Measurements from ENCODE around the gene NTM. TPM values are rescaled to one million over a fixed set of nuclear protein-coding genes. Genes with fewer than 3 reads are reported as not detected.

Gene NTM
- total RNA-seq, 1 experiment from 2014 or later, result 9.9 TPM

GRCh38 chr11:131840545-131840944 lies 470.1 kb downstream of the NTM start:
- Histone ChIP-seq H4K5ac (ENCODE audit: insufficient read length, low read depth, low read length) (no peak overlapping the region), H2BK12ac (ENCODE audit: insufficient read length, low read depth, low read length) (no peak overlapping the region), H3K79me1 (ENCODE audit: insufficient read depth, low read depth, low read length, poor library complexity, severe bottlenecking) (no peaks in the 10 kb centered on the region), H3K27ac (ENCODE audit: insufficient read length, low read depth, low read length) (no peak overlapping the region), H4K8ac (replicated peaks; ENCODE audit: insufficient read length, low read depth, low read length) (no peak overlapping the region), H3K4ac (ENCODE audit: low read depth, low read length) (no peak overlapping the region), H3K9ac (ENCODE audit: extremely low read depth, insufficient read length, low read length) (no peak overlapping the region), H3K23ac (ENCODE audit: insufficient read length, low read depth, low read length) (no peak overlapping the region), H3K56ac (ENCODE audit: insufficient read length, low read depth, low read length) (no peak overlapping the region), H3T11ph (ENCODE audit: low read length) (no peak overlapping the region), H4K20me1 (ENCODE audit: control insufficient read depth, insufficient read depth, insufficient read length) (no peaks in the 10 kb centered on the region), H2AK5ac (ENCODE audit: insufficient read length, low read length) (no peak overlapping the region), H3K23me2 (ENCODE audit: insufficient read length, low read depth, low read length, poor library complexity, severe bottlenecking) (no peaks in the 10 kb centered on the region), H3K4me2 (ENCODE audit: insufficient read depth, insufficient read length, low read length) (no peak overlapping the region), H3K18ac (ENCODE audit: insufficient read length, low read depth, low read length) (no peak overlapping the region), H3K79me2 (ENCODE audit: insufficient read depth, low read length) (no peaks in the 10 kb centered on the region), H3K4me1 (ENCODE audit: insufficient read depth, low read length) (peaks cover 2% of the 10 kb centered on the region; the same call in 1 of the 2 replicates), H2BK5ac (ENCODE audit: insufficient read length, low read length) (no peak overlapping the region), H3K14ac (ENCODE audit: insufficient read depth, low read length) (no peak overlapping the region), H2BK20ac (ENCODE audit: low read depth, low read length, poor library complexity, severe bottlenecking) (no peak overlapping the region), H3K9me3 (ENCODE audit: control insufficient read depth, low read depth, low read length) (no peaks in the 10 kb centered on the region), H2BK120ac (ENCODE audit: low read depth, low read length, poor library complexity, severe bottlenecking) (no peak overlapping the region), H4K91ac (ENCODE audit: insufficient read length, low read depth, low read length) (no peak overlapping the region), H2AFZ (ENCODE audit: low read length) (no peak overlapping the region), H2BK15ac (ENCODE audit: low read depth, low read length) (no peak overlapping the region), H3K27me3 (ENCODE audit: insufficient read depth, low read length) (no peaks in the 10 kb centered on the region)
- TF ChIP-seq CTCF (conservative IDR thresholded peaks at IDR 0.05), result no peak
- Mint-ChIP-seq H3K4me1 (peaks cover 22 to 27% of the 10 kb centered on the region in 2 experiments), H3K36me3 (ENCODE audit: insufficient read depth in 1 of 3, low read depth in 3 of 3) (no peaks in the 10 kb centered on the region), H3K27ac (no peak overlapping the region), H3K9me3 (no peaks in the 10 kb centered on the region), H3K27me3 (ENCODE audit: low read depth) (peaks cover 1% of the 10 kb centered on the region; the same call in 1 of the 2 replicates), H3K4me3 (no peak overlapping the region)
- DNase-seq, result no peak
- no CpG with 5 or more reads among the region's 3 CpGs for WGBS (ENCODE audit: extremely low coverage, insufficient read length, low lambda C conversion rate)
